Activated CD8-positive, alpha-beta T cell treated with anti-CD3 and anti-CD28 coated beads for 36 hours (primary cell): ENCODE results near the gene YEATS2. TPM values are rescaled to one million over a fixed set of nuclear protein-coding genes. Genes with fewer than 3 reads are reported as not detected.

Source experiments
- ATAC-seq: fragments of 200-7000 bp; cut with Tn5 transposase; one replicate; pipeline ENCODE4 v1.10.0; 2021; ENCODE audit warnings: mild to moderate bottlenecking, moderate library complexity
- CTCF ChIA-PET: fragments of 350-600 bp; sonication (Branson Sonifier 250); formaldehyde crosslinking; loops from one replicate; lab custom pipeline; 2021; ENCODE audit warnings: antibody characterized with exemption; lab: Charles Lee
- POLR2A ChIA-PET: fragments of 350-600 bp; sonication (Branson Sonifier 250); formaldehyde crosslinking; loops from one replicate; lab custom pipeline; 2021; ENCODE audit warnings: antibody characterized with exemption; lab: Charles Lee
- DNase-seq: peaks from one replicate; pipeline ENCODE4 v3.0.0-alpha.2; 2020
- H3K27ac Mint-ChIP-seq: one replicate; pipeline ENCODE4 v1.8.0; 2021; ENCODE audit warnings: mild to moderate bottlenecking, mixed read lengths
- H3K27me3 Mint-ChIP-seq: one replicate; pipeline ENCODE4 v1.8.0; 2021; ENCODE audit warnings: mixed read lengths
- H3K36me3 Mint-ChIP-seq: one replicate; pipeline ENCODE4 v1.8.0; 2021; ENCODE audit warnings: low read depth, mixed read lengths
- H3K4me1 Mint-ChIP-seq: one replicate; pipeline ENCODE4 v1.8.0; 2021; ENCODE audit warnings: low read depth, mixed read lengths
- H3K4me3 Mint-ChIP-seq: one replicate; pipeline ENCODE4 v1.8.0; 2021; ENCODE audit warnings: mild to moderate bottlenecking, moderate library complexity, mixed read lengths
- H3K9me3 Mint-ChIP-seq: one replicate; pipeline ENCODE4 v1.8.0; 2021; ENCODE audit warnings: mixed read lengths
- intact Hi-C: fragments of 100-400 bp; cut with micrococcal nuclease; formaldehyde crosslinking; loops from one replicate; pipeline ENCODE4 v1.10.0; 2022
- total RNA-seq, 2 experiments: library from RNA; stranded (reverse); gene quantifications; one replicate each; pipeline ENCODE4 v1.2.3, GENCODE V29; 2021
- TF ChIP-seq, protein P1 (sequence below): fragments of 200-600 bp; IDR thresholded peaks from one replicate; pipeline ENCODE4 v1.8.0; 2022; ENCODE audit warnings: antibody characterized with exemption, mild to moderate bottlenecking

The YEATS2 gene
- total RNA-seq, 2 experiments from 2014 or later: 65.0 to 67.7 TPM

DNA sequence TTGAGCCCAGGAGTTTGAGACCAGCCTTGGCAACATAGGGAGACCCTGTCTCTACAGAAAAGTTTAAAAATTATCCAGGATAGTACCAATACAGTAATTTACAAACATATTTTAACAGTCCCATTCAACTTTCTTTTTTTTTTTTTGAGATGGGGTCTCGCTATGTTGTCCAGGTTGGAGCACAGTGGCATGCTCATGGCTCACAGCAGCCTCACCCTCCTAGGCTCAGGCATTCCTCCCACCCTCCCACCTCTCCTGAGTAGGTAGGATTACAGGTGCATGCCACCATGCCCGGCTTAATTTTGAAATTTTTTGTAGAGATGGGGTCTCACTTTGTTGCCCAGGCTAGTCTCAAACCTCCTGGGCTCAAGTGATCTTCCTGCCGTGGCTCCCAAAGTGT, 140.3 kb downstream of the YEATS2 start:
- POLR2A ChIA-PET: no interaction called here
- DNase-seq (no peak), ATAC-seq (no peak)
- Mint-ChIP-seq H3K27ac (no peak overlapping the region), H3K4me3 (no peak overlapping the region), H3K27me3 (no peaks in the 10 kb centered on the region), H3K4me1 (no peaks in the 10 kb centered on the region), H3K36me3 (peaks cover 24% of the 10 kb centered on the region), H3K9me3 (no peaks in the 10 kb centered on the region)
- intact Hi-C loops: no loop called here
- TF ChIP-seq, protein P1, sequence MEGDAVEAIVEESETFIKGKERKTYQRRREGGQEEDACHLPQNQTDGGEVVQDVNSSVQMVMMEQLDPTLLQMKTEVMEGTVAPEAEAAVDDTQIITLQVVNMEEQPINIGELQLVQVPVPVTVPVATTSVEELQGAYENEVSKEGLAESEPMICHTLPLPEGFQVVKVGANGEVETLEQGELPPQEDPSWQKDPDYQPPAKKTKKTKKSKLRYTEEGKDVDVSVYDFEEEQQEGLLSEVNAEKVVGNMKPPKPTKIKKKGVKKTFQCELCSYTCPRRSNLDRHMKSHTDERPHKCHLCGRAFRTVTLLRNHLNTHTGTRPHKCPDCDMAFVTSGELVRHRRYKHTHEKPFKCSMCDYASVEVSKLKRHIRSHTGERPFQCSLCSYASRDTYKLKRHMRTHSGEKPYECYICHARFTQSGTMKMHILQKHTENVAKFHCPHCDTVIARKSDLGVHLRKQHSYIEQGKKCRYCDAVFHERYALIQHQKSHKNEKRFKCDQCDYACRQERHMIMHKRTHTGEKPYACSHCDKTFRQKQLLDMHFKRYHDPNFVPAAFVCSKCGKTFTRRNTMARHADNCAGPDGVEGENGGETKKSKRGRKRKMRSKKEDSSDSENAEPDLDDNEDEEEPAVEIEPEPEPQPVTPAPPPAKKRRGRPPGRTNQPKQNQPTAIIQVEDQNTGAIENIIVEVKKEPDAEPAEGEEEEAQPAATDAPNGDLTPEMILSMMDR: no peak
- CTCF ChIA-PET: no interaction called here

DNA sequence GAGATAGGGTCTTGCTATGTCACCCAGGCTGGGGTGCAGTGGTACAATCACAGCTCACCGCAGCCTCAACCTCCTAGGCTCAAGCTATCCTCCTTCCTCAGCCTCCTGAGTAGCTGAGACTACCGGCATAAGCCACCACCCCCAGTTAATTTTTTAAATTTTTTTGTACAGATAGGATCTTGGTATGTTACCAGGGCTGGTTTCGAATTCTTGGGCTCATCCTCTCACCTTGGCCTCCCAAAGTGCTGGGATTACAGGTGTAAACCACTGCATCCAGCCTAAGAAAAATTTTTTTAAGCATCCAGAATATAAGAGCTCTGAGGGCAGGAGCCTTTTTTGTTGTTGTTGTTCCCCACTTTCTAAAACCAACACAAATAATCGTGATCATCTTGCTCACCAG, 142.2 kb downstream of the YEATS2 start:
- no peaks in the 10 kb centered on the region for H3K27me3 Mint-ChIP-seq
- POLR2A ChIA-PET: interaction anchor here (1.2 kb wide), 1 partner anchor 13 kb away, joined by 3 read pairs; no protein-coding TSS in a partner anchor
- CTCF ChIA-PET: interaction anchor here (1.1 kb wide), 1 partner anchor 16 kb away, joined by 3 read pairs; no protein-coding TSS in a partner anchor
- H3K27ac Mint-ChIP-seq: no peak overlapping the region
- TF ChIP-seq, protein P1: no peak
- peaks cover 5% of the 10 kb centered on the region for H3K4me1 Mint-ChIP-seq
- H3K4me3 Mint-ChIP-seq: no peak overlapping the region
- H3K9me3 Mint-ChIP-seq: no peaks in the 10 kb centered on the region
- peaks cover 23% of the 10 kb centered on the region for H3K36me3 Mint-ChIP-seq
- DNase-seq (no peak), ATAC-seq (no peak)
- intact Hi-C loops: no loop called here

DNA sequence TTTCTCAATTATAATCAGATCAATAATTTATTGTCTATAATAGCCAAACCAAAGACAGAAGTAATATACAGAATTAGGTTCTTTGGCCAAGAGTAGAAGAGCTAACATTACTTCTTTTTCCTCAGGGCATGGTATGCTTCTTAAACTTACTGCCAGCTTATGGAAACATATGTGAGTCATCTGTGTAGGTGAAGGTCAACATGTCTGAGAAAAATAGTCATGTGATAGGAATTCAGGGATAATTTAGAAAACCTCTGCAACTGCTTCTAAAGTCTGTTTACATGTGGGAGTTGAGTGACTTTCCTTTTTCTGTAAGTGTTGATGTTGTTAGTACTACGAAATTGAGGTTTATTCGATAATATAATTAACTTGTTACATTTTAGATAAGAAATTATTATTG, 147.0 kb downstream of the YEATS2 start:
- Mint-ChIP-seq H3K9me3 (no peaks in the 10 kb centered on the region), H3K4me1 (peaks cover 14% of the 10 kb centered on the region), H3K4me3 (no peak overlapping the region), H3K36me3 (peaks cover 33% of the 10 kb centered on the region), H3K27ac (peak overlapping the region; percentile 2), H3K27me3 (no peaks in the 10 kb centered on the region)
- POLR2A ChIA-PET: interaction anchor here (0.6 kb wide), 1 partner anchor 285 kb away, joined by 3 read pairs; no protein-coding TSS in a partner anchor
- DNase-seq (no peak), ATAC-seq (peak; percentile 65)
- intact Hi-C loops: no loop called here
- TF ChIP-seq, protein P1: no peak
- CTCF ChIA-PET: interaction anchor here (0.9 to 1.7 kb wide), 2 partner anchors 40 to 78 kb away, joined by 3 to 8 read pairs; partner anchors contain the start of gene PARL

DNA sequence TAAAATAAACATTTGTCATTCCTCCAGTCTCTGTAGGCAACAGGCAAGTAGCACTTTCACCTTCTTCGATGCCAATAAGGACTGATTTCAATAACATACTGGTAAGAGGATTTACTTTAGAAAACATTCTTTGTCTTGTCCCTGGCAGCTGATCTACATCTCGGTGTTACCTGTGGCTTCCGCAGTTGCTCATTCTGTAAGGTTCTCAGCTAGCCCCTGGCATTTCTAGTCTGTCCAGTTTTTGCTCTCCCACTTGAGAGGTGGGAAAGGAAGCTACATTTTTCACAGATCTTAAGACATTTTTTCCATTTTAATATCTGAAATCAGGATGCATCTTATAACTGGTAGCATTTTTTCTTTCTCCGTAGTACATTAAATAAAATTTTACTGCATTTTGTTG, 147.5 kb downstream of the YEATS2 start:
- POLR2A ChIA-PET: no interaction called here
- Mint-ChIP-seq H3K27me3 (no peaks in the 10 kb centered on the region), H3K4me3 (no peak overlapping the region), H3K9me3 (no peaks in the 10 kb centered on the region), H3K27ac (peak overlapping the region; percentile 55), H3K36me3 (peaks cover 30% of the 10 kb centered on the region), H3K4me1 (peaks cover 14% of the 10 kb centered on the region)
- ATAC-seq (no peak), DNase-seq (no peak)
- TF ChIP-seq, protein P1: no peak
- intact Hi-C loops: no loop called here
- CTCF ChIA-PET: interaction anchor here (1.7 kb wide), 1 partner anchor 40 kb away, joined by 8 read pairs; the partner anchor contains the start of gene PARL

DNA sequence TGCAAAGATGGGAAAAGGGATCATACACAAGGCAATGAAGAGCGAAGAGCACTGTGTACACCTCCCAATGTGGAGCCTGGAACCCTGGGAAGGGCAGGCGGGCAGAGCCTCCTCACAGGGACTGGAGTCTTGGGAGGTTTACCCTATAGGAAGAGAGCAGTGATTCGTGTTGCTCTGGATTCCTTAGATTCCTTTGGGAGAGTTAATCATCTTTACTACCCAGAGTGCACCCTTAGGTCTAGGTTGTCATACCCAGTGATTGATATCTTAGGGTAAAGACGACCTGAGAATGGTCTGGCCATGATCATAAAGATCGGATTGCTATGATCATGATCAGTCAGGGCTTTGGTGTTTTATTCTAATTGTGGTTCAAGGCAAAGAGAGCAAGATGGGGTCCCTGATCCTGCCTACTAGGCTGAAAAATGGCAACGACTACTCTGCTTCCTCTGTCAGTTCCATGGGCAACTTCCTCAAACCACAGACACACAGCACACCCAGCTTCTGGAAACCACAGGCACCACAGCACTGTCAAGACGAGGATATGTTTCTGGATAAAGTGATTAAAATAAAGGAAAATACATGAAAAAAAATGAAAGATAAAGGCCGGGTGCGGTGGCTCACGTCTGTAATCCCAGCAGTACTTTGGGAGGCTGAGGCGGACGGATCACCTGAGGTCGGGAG, 148.2 kb downstream of the YEATS2 start:
- TF ChIP-seq, protein P1: no peak
- Mint-ChIP-seq H3K9me3 (no peaks in the 10 kb centered on the region), H3K27ac (no peak overlapping the region), H3K4me1 (peaks cover 14% of the 10 kb centered on the region), H3K4me3 (no peak overlapping the region), H3K27me3 (no peaks in the 10 kb centered on the region), H3K36me3 (peaks cover 27% of the 10 kb centered on the region)
- ChIA-PET CTCF (interaction anchor here (1.7 kb wide), 1 partner anchor 39 kb away, joined by 8 read pairs; the partner anchor contains the start of gene PARL), POLR2A (no interaction called here)
- intact Hi-C loops: no loop called here
- no peak for ATAC-seq
- no peak for DNase-seq
